Measurements from ENCODE around the gene MSL1.

Gene MSL1

GRCh38 chr17:40091691-40092397 is 29.9 kb upstream of the MSL1 start:
- DNase-seq, result no peak

DNA sequence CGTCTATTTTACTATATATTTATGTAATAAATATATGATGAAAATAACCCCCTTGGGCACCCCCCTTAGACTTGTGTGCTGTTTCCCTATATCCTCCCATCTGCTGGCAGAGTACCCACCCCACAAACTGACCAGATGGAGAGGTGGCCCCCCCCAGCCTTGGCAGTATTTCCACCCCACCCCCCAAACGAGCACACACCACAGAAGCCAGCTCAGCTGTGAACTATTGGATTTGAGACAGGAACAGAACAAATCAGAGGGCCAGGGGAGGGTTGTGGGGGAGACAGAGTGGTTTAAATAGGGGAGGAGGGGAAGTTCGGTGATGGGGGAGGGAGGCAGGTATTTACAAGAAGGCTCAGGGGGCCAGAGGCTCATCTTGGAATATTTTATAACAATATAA is 29.2 kb upstream of the MSL1 start:
- DNase-seq, result no peak

DNA sequence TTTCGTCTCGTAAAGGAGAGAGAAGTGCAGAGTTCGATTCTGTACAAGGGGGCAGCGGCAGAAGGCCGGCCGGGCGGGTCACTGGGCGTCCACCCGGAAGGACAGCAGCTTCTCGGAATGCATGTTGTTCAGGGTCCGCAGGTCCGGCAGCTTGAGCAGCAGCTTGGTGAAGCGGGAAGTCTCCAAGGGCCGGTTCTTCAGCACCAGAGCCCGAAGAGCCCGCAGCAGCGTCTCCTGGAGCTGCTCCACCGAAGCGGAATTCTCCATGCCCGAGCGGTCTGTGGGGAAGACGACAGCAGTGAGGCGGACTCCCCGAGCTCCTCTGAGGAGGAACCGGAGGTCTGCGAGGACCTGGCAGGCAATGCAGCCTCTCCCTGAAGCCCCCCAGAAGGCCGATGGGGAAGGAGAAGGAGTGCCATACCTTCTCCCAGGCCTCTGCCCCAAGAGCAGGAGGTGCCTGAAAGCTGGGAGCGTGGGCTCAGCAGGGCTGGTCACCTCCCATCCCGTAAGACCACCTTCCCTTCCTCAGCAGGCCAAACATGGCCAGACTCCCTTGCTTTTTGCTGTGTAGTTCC is 28.7 kb upstream of the MSL1 start:
- DNase-seq, result no peak

- no peak for DNase-seq
These were observed 28.1 kb upstream of the MSL1 start for GRCh38 chr17:40093580-40094201.

DNA sequence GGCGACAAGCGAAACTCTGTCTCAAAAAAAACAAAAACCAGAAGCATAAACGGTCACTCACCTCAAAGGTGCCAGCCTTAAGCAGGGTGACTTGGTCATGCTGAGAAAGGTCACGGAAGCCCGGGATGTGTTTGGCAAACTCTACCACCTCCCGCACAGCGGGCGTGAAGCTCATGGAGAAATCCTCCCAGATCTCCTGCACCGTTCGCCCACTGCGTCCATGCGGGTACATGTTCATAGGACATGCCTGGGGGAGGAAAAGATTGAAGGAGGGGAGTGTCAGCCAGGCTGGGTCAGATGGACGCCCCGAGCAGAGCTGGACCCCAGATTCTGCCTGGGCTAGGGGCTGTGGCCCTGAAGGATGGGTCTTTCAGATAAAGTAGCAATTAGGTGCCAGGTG is 26.9 kb upstream of the MSL1 start:
- DNase-seq, result no peak

GRCh38 chr17:40095351-40095943 is 26.3 kb upstream of the MSL1 start:
- DNase-seq, result no peak

DNA sequence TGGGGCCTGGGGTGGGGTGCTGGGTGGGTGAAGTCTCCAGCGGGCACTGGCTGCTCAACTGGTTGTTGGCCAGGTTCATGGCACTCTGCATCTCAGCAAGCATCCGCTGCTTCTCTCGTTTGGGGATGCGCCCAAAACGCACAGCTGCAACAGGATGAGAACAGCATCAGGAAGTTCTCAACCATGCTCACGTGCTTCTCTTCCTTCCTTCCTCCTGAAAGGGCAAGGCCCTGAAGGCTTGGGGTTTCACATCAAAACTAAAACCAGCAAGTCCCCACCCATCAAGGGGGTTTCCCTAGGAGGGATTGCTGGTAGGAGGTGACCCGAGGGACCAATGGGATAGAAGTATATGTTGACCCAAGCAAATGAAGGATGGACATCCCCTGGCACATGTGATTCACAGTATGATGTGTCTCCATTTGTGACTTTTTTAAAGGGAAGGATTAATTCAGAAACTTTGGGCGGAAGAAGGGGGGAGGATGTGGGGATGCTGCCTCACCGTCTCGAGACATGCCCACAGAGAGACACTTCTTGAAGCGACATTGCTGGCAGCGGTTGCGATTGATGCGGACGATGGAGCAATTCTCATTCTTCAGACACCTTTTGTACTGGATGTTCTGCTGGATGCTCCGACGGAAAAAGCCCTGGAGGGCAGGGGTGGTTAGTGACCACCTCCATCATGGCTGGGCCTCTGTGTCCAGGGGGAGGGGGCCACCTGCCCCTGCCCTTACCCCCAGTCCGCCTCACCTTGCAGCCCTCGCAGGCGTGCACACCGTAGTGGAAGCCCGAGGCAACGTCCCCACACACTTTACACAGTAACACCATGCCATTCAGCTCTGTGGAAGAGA is 25.6 kb upstream of the MSL1 start:
- DNase-seq, result no peak

GRCh38 chr17:40097087-40097486 is 24.7 kb upstream of the MSL1 start:
- no peak for DNase-seq

GRCh38 chr17:40097931-40098845 is 23.6 kb upstream of the MSL1 start:
- DNase-seq, result no peak

GRCh38 chr17:40098846-40099618 is 22.7 kb upstream of the MSL1 start:
- peak; percentile 92 to 95 for DNase-seq

GRCh38 chr17:40099619-40100418 is 22.0 kb upstream of the MSL1 start:
- no peak for DNase-seq

DNA sequence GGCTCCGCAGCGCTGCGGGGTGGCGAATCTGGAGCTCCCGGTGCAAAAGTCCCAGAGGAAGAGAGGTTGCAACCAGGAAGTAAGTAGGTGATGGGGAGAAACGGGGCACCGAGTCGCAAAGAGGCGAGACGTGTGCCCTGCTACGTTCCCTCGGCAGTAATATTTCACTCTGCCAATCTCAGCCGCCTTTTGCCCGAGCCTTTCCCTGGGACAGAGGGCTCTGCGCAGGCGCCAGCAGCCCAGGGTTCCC is 21.4 kb upstream of the MSL1 start, which contains the start of gene NR1D1:
Gene NR1D1 (minus strand): TSS at position 171 of the 250 bp plus-strand sequence. CDS start 495 bp downstream, outside the sequence.
- DNase-seq, result no peak

- peak; percentile 90 to 94 for DNase-seq
These were observed 21.0 kb upstream of the MSL1 start for GRCh38 chr17:40100669-40101366.

- no peak for DNase-seq
These were observed 20.2 kb upstream of the MSL1 start for GRCh38 chr17:40101367-40102210.

GRCh38 chr17:40103071-40103661 is 18.6 kb upstream of the MSL1 start:
- no peak for DNase-seq

- DNase-seq, result no peak
These were observed 18.1 kb upstream of the MSL1 start for GRCh38 chr17:40103688-40104087.

DNA sequence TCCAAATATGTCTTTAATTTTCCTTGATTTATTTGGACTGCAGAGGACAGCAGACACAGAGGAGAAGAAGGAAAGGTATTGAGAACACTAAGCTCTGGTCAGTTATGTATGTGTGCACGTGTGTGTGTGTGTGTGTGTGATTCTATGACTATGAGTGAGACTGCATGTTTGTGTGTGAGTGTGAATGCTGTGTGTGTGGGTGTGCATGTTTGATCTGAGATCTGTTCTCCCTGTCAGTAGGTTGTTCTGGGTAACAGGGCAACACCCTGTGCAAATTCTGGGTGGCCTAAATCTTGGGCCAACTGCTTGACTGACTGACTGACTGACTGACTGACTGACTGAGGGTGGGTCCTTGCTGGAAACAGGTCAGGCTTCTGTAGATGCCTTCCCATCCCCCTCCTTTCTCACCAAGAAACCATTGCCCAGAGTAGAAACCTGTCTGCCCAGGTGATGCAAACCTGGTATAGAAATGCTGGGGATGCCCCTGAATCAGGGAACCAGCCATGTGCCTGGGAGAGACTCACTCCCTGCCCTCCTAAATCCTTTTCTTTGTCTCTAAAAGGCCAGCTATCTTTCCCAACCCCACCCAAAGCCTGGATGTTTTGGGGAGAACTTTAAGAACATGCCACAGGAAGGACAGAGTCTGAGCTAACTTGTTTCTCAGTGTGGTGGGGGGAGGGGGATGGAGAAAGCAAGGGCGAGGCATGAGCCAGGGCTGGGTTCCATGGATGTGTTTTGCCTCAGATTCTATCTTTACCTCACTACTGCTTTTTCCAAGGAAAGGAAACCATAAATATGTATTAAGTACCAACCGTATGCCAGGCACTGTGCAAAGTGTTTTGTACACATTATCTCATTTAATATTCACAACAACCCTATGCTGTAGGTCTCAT is 16.9 kb upstream of the MSL1 start:
- DNase-seq, result no peak

All from NCI-H187 (cell line).